ENCODE data around the gene ATP2B1. TPM values are rescaled to one million over a fixed set of nuclear protein-coding genes. Genes with fewer than 3 reads are reported as not detected.

ATP2B1 gene
- total and polyA plus RNA-seq, 2 of the 13 experiments (the other 11 are each of a cell fraction or from before 2014, with no cell fraction given) = 12.1 to 60.2 TPM

DNA sequence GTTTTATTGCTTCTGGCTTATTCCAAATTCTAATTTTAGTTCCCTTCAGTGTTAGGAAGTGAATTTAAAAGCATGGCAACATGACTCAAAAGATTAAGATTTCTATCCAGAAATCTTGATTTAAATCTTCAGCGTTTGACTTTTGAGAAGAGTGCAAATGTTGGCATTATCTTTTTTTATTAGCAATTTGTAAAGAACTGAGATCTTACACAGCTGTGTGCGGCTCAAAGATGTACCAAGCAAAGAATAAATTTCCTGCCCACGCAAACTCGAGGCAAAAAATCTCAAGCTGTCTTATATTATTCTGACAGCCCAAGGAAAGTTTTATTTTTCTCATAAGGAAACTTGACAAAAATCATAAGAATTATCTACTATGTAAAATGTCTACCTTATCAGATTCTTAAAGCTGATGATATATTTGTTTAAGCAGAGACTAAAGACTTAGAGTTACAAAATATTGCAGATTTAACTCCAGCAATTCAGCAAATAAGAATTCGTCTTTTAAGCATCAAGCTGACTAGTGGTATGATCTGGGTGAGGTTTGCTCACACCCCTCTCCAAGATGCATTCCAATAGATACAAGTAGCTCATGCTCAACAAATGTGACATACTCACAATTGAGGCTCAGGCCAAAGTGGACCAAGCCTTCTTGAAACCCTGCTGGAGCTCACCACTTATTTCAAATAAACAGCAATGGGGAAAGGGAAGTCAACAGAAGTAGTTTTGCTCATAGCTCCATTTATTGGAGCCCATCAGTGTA lies 135.4 kb downstream of the ATP2B1 start:
- in situ Hi-C loops (cut with HindIII; ENCODE audit: extremely low pct_ligation_motif_present, low pct_unique_long_range_greater_than_20kb) (no loop called here), intact Hi-C loops (cut with micrococcal nuclease; ENCODE audit: unreplicated experiment) (no loop called here)
- Histone ChIP-seq H4K20me1 (ENCODE audit: insufficient read depth, low read length) (no peaks in the 10 kb centered on the region), H3K79me2 (ENCODE audit: insufficient read depth, low read length) (no peaks in the 10 kb centered on the region), H3K4me2 (ENCODE audit: low read depth, low read length) (no peak overlapping the region), H3K4me1 (ENCODE audit: insufficient read depth, low read length) (peaks cover 23% of the 10 kb centered on the region), H3K36me3 (replicated peaks in 1 of 2; ENCODE audit: control insufficient read depth in 1 of 2, insufficient read depth in 2 of 2, low read length in 2 of 2) (no peaks in the 10 kb centered on the region), H3K27me3 (ENCODE audit: control insufficient read depth in 1 of 2, insufficient read depth in 2 of 2, low read length in 2 of 2) (no peaks in the 10 kb centered on the region), H2AFZ (ENCODE audit: low read length) (no peak overlapping the region), H3K9me3 (ENCODE audit: low read length) (no peaks in the 10 kb centered on the region), H3K4me3 (replicated peaks in 1 of 3; ENCODE audit: insufficient read depth in 1 of 3, low read depth in 2 of 3, low read length in 3 of 3) (no peak overlapping the region), H3K9ac (ENCODE audit: insufficient read depth, low read depth, low read length) (no peak overlapping the region), H3K27ac (ENCODE audit: extremely low read length, insufficient read depth, low read length) (no peak overlapping the region)
- FAIRE-seq = no peak
- 73% methylated on average over 5 of the region's 5 CpGs for WGBS (ENCODE audit: low lambda C conversion rate)
- DNase-seq (ENCODE audit: low spot score) = no peak
- BruUV-seq (replicated peaks) = no TSS peak
- ATAC-seq = no peak
- POLR2A ChIA-PET = no interaction called here
- CTCF ChIA-PET (ENCODE audit: low intra/inter-chr PET ratio, low total read pairs) = no interaction called here
- TF ChIP-seq, protein P1, sequence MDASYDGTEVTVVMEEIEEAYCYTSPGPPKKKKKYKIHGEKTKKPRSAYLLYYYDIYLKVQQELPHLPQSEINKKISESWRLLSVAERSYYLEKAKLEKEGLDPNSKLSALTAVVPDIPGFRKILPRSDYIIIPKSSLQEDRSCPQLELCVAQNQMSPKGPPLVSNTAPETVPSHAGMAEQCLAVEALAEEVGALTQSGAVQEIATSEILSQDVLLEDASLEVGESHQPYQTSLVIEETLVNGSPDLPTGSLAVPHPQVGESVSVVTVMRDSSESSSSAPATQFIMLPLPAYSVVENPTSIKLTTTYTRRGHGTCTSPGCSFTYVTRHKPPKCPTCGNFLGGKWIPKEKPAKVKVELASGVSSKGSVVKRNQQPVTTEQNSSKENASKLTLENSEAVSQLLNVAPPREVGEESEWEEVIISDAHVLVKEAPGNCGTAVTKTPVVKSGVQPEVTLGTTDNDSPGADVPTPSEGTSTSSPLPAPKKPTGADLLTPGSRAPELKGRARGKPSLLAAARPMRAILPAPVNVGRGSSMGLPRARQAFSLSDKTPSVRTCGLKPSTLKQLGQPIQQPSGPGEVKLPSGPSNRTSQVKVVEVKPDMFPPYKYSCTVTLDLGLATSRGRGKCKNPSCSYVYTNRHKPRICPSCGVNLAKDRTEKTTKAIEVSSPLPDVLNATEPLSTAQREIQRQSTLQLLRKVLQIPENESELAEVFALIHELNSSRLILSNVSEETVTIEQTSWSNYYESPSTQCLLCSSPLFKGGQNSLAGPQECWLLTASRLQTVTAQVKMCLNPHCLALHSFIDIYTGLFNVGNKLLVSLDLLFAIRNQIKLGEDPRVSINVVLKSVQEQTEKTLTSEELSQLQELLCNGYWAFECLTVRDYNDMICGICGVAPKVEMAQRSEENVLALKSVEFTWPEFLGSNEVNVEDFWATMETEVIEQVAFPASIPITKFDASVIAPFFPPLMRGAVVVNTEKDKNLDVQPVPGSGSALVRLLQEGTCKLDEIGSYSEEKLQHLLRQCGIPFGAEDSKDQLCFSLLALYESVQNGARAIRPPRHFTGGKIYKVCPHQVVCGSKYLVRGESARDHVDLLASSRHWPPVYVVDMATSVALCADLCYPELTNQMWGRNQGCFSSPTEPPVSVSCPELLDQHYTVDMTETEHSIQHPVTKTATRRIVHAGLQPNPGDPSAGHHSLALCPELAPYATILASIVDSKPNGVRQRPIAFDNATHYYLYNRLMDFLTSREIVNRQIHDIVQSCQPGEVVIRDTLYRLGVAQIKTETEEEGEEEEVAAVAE (CRISPR knock-in tag; IDR thresholded peaks at IDR 0.05; ENCODE audit: borderline replicate concordance) = no peak
- no peak for TF ChIP-seq MTF1 (CRISPR knock-in tag; IDR thresholded peaks at IDR 0.05)
- TF ChIP-seq, protein P2, sequence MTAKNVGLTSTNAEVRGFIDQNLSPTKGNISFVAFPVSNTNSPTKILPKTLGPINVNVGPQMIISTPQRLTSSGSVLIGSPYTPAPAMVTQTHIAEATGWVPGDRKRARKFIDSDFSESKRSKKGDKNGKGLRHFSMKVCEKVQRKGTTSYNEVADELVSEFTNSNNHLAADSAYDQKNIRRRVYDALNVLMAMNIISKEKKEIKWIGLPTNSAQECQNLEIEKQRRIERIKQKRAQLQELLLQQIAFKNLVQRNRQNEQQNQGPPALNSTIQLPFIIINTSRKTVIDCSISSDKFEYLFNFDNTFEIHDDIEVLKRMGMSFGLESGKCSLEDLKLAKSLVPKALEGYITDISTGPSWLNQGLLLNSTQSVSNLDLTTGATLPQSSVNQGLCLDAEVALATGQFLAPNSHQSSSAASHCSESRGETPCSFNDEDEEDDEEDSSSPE (CRISPR knock-in tag; IDR thresholded peaks at IDR 0.05) = no peak
- TF ChIP-seq ZNF660 (CRISPR knock-in tag; IDR thresholded peaks at IDR 0.05; ENCODE audit: borderline replicate concordance, low read depth) = no peak
- no peak for TF ChIP-seq GABPB1 (CRISPR knock-in tag; IDR thresholded peaks at IDR 0.05)
